SU-DHL-6 (cell line): Measurements from ENCODE around the gene ZNF80.
"Not testable (repeated sequence)": the region's sequence is repeated elsewhere in the genome, so short reads cannot be mapped to it uniquely, and the experiment has no call there.

Source experiments
- H2AFZ ChIP-seq: fragments of 200-600 bp; sonication (generic); 2 replicates; pipeline ENCODE4 v1.6.1; 2014; ENCODE audit warnings: low read depth, mild to moderate bottlenecking, moderate library complexity, mixed read lengths, antibody characterized with exemption, low read length; ENCODE audit not compliant: severe bottlenecking
- H3F3A ChIP-seq: fragments of 200-600 bp; shearing (Covaris generic); 2 replicates; pipeline ENCODE4 v1.6.0; 2016; ENCODE audit warnings: antibody characterized with exemption, mild to moderate bottlenecking; ENCODE audit not compliant: insufficient read depth
- H3K27ac ChIP-seq: fragments of 200-600 bp; sonication (generic); 2 replicates; pipeline ENCODE4 v1.5.1; 2016; ENCODE audit warnings: low read depth, mild to moderate bottlenecking, low read length, moderate library complexity, mixed read lengths
- H3K27me3 ChIP-seq: fragments of 200-600 bp; sonication (generic), shearing (Covaris generic); 2 replicates; pipeline ENCODE4 v1.6.0; 2014; ENCODE audit warnings: mild to moderate bottlenecking, low read length
- H3K36me3 ChIP-seq: fragments of 200-600 bp; sonication (generic); 2 replicates; pipeline ENCODE4 v1.6.1; 2014; ENCODE audit warnings: mild to moderate bottlenecking, low read length, mixed read lengths
- H3K4me2 ChIP-seq: fragments of 300-600, 200-600 bp; shearing (Covaris generic), sonication (generic); 2 replicates; pipeline ENCODE4 v1.6.0; 2014; ENCODE audit warnings: low read length, low read depth, mild to moderate bottlenecking; ENCODE audit not compliant: poor library complexity, severe bottlenecking
- H3K4me3 ChIP-seq: fragments of 200-600 bp; sonication (generic); 2 replicates; pipeline ENCODE4 v1.5.1; 2014; ENCODE audit warnings: antibody characterized with exemption, low read length, mild to moderate bottlenecking, mixed read lengths; ENCODE audit not compliant: insufficient read depth, poor library complexity, severe bottlenecking
- H3K79me2 ChIP-seq: fragments of 200-600 bp; sonication (generic); 2 replicates; pipeline ENCODE4 v1.6.1; 2014; ENCODE audit warnings: mild to moderate bottlenecking, low read length, moderate library complexity; ENCODE audit not compliant: insufficient read depth
- H3K9ac ChIP-seq: fragments of 200-600 bp; sonication (generic); 2 replicates; pipeline ENCODE4 v1.7.0; 2014; ENCODE audit warnings: mild to moderate bottlenecking, low read length
- H3K9me2 ChIP-seq: fragments of 200-600 bp; sonication (generic); replicated peaks from 2 replicates; pipeline ENCODE4 v1.6.1; 2014; ENCODE audit warnings: low read length; ENCODE audit not compliant: insufficient read depth
- H3K9me3 ChIP-seq: fragments of 200-600 bp; sonication (generic); 2 replicates; pipeline ENCODE4 v1.6.1; 2014; ENCODE audit warnings: low read length, mixed read lengths; ENCODE audit not compliant: insufficient read depth
- H4K20me1 ChIP-seq: fragments of 200-600 bp; sonication (generic); 2 replicates; pipeline ENCODE4 v1.6.1; 2014; ENCODE audit warnings: low read depth, mild to moderate bottlenecking, antibody characterized with exemption, low read length, moderate library complexity, mixed read lengths
- CTCF ChIP-seq: fragments of 200-600 bp; sonication (generic); IDR thresholded peaks from one replicate; pipeline ENCODE4 v1.5.1; 2017; ENCODE audit warnings: antibody characterized with exemption, mild to moderate bottlenecking, low read length, moderate library complexity; ENCODE audit not compliant: insufficient read depth, poor library complexity, severe bottlenecking
- EZH2phosphoT487 ChIP-seq: fragments of 200-600 bp; sonication (generic), shearing (Covaris generic); conservative IDR thresholded peaks from 2 replicates; pipeline ENCODE4 v1.6.1; 2018; ENCODE audit warnings: mild to moderate bottlenecking, antibody characterized with exemption, low read length, moderate library complexity, mixed read lengths

The ZNF80 gene

GRCh38 chr3:114252954-114253353 is 15.6 kb upstream of the ZNF80 start:
- no peak overlapping the region for H3K4me3 ChIP-seq
- H4K20me1 ChIP-seq, result no peaks in the 10 kb centered on the region
- H3K36me3 ChIP-seq, result no peaks in the 10 kb centered on the region
- no peak overlapping the region for H3K4me2 ChIP-seq
- no peaks in the 10 kb centered on the region for H3F3A ChIP-seq
- no peak for TF ChIP-seq CTCF
- no peak for TF ChIP-seq EZH2phosphoT487
- H3K27me3 ChIP-seq, result no peaks in the 10 kb centered on the region
- no peaks in the 10 kb centered on the region for H3K79me2 ChIP-seq
- H2AFZ ChIP-seq, result no peak overlapping the region
- H3K9ac ChIP-seq, result no peak overlapping the region
- H3K9me2 ChIP-seq, result no peaks in the 10 kb centered on the region
- no peaks in the 10 kb centered on the region for H3K9me3 ChIP-seq
- no peak overlapping the region for H3K27ac ChIP-seq

- H4K20me1 ChIP-seq, result no peaks in the 10 kb centered on the region
- H3K27ac ChIP-seq, result no peak overlapping the region
- no peak overlapping the region for H3K4me3 ChIP-seq
- H3F3A ChIP-seq, result no peaks in the 10 kb centered on the region
- H2AFZ ChIP-seq, result no peak overlapping the region
- no peaks in the 10 kb centered on the region for H3K79me2 ChIP-seq
- no peaks in the 10 kb centered on the region for H3K9me2 ChIP-seq
- no peak overlapping the region for H3K4me2 ChIP-seq
- no peaks in the 10 kb centered on the region for H3K27me3 ChIP-seq
- no peak for TF ChIP-seq EZH2phosphoT487
- TF ChIP-seq CTCF, result no peak
- H3K36me3 ChIP-seq, result 0 out of 2 replicates have a peak, but pooled peaks cover 2% of the 10 kb centered on the region
- no peak overlapping the region for H3K9ac ChIP-seq
- no peaks in the 10 kb centered on the region for H3K9me3 ChIP-seq
Measured at GRCh38 chr3:114242947-114243346, 5.6 kb upstream of the ZNF80 start.

DNA sequence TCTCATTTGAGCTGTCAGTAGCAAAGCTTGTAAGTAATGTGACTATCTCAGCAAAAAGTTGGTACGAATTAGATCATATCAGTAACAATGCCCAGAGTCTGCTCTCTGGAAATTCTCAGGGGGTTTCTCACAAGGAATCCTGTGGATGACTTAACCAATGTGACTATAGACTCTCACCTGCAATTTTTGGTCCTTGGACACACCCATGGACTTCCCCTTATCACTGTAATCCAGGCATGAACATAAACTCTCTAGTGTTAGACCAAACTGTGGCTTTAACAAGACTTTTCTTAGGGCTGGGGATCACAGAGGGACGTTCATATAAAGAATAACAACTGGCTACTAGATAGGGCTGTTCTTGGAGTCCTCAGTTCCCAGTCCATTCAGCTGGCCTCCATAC is 3.9 kb upstream of the ZNF80 start:
- H3K27ac ChIP-seq, result no peak overlapping the region
- no peak overlapping the region for H3K4me2 ChIP-seq
- no peaks in the 10 kb centered on the region for H3K9me2 ChIP-seq
- H3K36me3 ChIP-seq, result 0 out of 2 replicates have a peak, but pooled peaks cover 2% of the 10 kb centered on the region
- no peaks in the 10 kb centered on the region for H3F3A ChIP-seq
- no peak overlapping the region for H3K4me3 ChIP-seq
- no peak overlapping the region for H2AFZ ChIP-seq
- H4K20me1 ChIP-seq, result no peaks in the 10 kb centered on the region
- no peak overlapping the region for H3K9ac ChIP-seq
- no peaks in the 10 kb centered on the region for H3K27me3 ChIP-seq
- no peaks in the 10 kb centered on the region for H3K9me3 ChIP-seq
- H3K79me2 ChIP-seq, result no peaks in the 10 kb centered on the region
- TF ChIP-seq CTCF (no peak), EZH2phosphoT487 (no peak)

DNA sequence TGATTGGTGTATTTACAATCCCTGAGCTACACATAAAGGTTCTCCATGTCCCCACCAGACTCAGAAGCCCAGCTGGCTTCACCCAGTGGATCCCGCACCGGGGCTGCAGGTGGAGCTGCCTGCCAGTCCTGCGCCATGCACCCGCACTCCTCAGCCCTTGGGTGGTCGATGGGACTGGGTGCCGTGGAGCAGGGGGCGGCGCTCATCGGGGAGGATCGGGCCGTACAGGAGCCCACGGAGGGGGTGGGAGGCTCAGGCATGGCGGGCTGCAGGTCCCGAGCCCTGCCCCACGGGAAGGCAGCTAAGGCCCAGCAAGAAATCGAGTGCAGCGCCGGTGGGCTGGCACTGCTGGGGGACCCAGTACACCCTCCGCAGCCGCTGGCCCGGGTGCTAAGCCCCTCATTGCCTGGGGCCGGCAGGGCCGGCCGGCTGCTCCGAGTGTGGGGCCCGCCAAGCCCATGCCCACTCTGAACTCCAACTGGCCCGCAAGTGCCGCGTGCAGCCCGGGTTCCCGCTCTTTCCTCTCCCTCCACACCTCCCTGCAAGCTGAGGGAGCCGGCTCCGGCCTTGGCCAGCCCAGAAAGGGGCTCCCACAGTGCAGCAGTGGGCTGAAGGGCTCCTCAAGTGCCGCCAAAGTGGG is 888 bp upstream of the ZNF80 start:
- H2AFZ ChIP-seq, H3K9me3 ChIP-seq, H3K4me3 ChIP-seq, H3K9me2 ChIP-seq, H3K36me3 ChIP-seq, H3K4me2 ChIP-seq, H3K79me2 ChIP-seq, H3K27me3 ChIP-seq, H3K27ac ChIP-seq, H4K20me1 ChIP-seq, H3K9ac ChIP-seq, H3F3A ChIP-seq: not testable (repeated sequence)
